BLaER1 (cell line): ENCODE results near the gene PLK5.
A peak's percentile ranks its signal among the peaks of the same experiment; 100 is the strongest.
"Not testable (repeated sequence)": the region's sequence is repeated elsewhere in the genome, so short reads cannot be mapped to it uniquely, and the experiment has no call there.

Source experiments
- H3K27ac ChIP-seq: shearing (Covaris generic); formaldehyde crosslinking; 2 replicates; pipeline ENCODE4 v1.8.1; 2022
- H3K27me3 ChIP-seq: shearing (Covaris generic); formaldehyde crosslinking; 2 replicates; pipeline ENCODE4 v1.8.1; 2022
- H3K36me3 ChIP-seq: shearing (Covaris generic); formaldehyde crosslinking; 2 replicates; pipeline ENCODE4 v1.8.1; 2022
- H3K4me1 ChIP-seq: shearing (Covaris generic); formaldehyde crosslinking; 2 replicates; pipeline ENCODE4 v1.8.1; 2022
- H3K4me2 ChIP-seq: shearing (Covaris generic); formaldehyde crosslinking; 2 replicates; pipeline ENCODE4 v1.8.1; 2022
- H3K4me3 ChIP-seq: shearing (Covaris generic); formaldehyde crosslinking; 2 replicates; pipeline ENCODE4 v1.8.1; 2022
- H3K9ac ChIP-seq: shearing (Covaris generic); formaldehyde crosslinking; 2 replicates; pipeline ENCODE4 v1.8.1; 2022
- H3K9me3 ChIP-seq: shearing (Covaris generic); formaldehyde crosslinking; 2 replicates; pipeline ENCODE4 v1.8.1; 2022
- H4K20me1 ChIP-seq: shearing (Covaris generic); formaldehyde crosslinking; 2 replicates; pipeline ENCODE4 v1.8.1; 2022
- Cebpa-rat ChIP-seq: shearing (Covaris generic); IDR thresholded peaks from 2 replicates; pipeline ENCODE4 v1.8.1; 2022

The PLK5 gene

GRCh38 chr19:1497578-1498235, 26.2 kb upstream of the PLK5 start:
- Histone ChIP-seq H3K27me3 (peaks cover 6% of the 10 kb centered on the region), H3K9me3 (peaks cover 7% of the 10 kb centered on the region; the same call in 1 of the 2 replicates), H3K9ac (peak overlapping the region; percentile 18; the same call in 1 of the 2 replicates), H3K36me3 (no peaks in the 10 kb centered on the region), H3K4me3 (no peak overlapping the region; the same call in 1 of the 2 replicates), H3K4me1 (peaks cover 36% of the 10 kb centered on the region), H3K4me2 (peak overlapping the region; percentile 81), H4K20me1 (peaks cover 8% of the 10 kb centered on the region; the same call in 1 of the 2 replicates), H3K27ac (peak overlapping the region; percentile 29; the same call in 1 of the 2 replicates)
- no peak for TF ChIP-seq Cebpa-rat

- Histone ChIP-seq H3K4me1 (peaks cover 51% of the 10 kb centered on the region), H3K4me2 (peak overlapping the region; percentile 28), H3K27me3 (peaks cover 22% of the 10 kb centered on the region)
- not testable (repeated sequence) for H3K9me3 ChIP-seq, H4K20me1 ChIP-seq, H3K4me3 ChIP-seq, H3K36me3 ChIP-seq, H3K27ac ChIP-seq, H3K9ac ChIP-seq
These were observed 24.6 kb upstream of the PLK5 start for GRCh38 chr19:1499231-1499630.

GRCh38 chr19:1501200-1501595, 22.7 kb upstream of the PLK5 start:
- TF ChIP-seq Cebpa-rat = no peak
- Histone ChIP-seq H3K4me2 (peak overlapping the region; percentile 43), H3K9me3 (peaks cover 7% of the 10 kb centered on the region; the same call in 1 of the 2 replicates), H3K27me3 (peaks cover 28% of the 10 kb centered on the region), H3K9ac (no peak overlapping the region), H3K4me1 (peaks cover 49% of the 10 kb centered on the region), H3K27ac (no peak overlapping the region), H4K20me1 (no peaks in the 10 kb centered on the region), H3K36me3 (no peaks in the 10 kb centered on the region), H3K4me3 (no peak overlapping the region)

GRCh38 chr19:1502433-1503088, 21.3 kb upstream of the PLK5 start:
- H3K9ac ChIP-seq = no peak overlapping the region
- no peaks in the 10 kb centered on the region for H3K36me3 ChIP-seq
- H3K27ac ChIP-seq = no peak overlapping the region
- no peak overlapping the region for H3K4me2 ChIP-seq
- peaks cover 45% of the 10 kb centered on the region for H3K4me1 ChIP-seq
- no peak overlapping the region for H3K4me3 ChIP-seq
- H4K20me1 ChIP-seq = no peaks in the 10 kb centered on the region
- TF ChIP-seq Cebpa-rat = no peak
- H3K9me3 ChIP-seq = peaks cover 7% of the 10 kb centered on the region; the same call in 1 of the 2 replicates
- H3K27me3 ChIP-seq = peaks cover 28% of the 10 kb centered on the region

GRCh38 chr19:1503089-1503924, 20.6 kb upstream of the PLK5 start:
- Histone ChIP-seq H3K4me1 (peaks cover 38% of the 10 kb centered on the region), H3K27me3 (peaks cover 28% of the 10 kb centered on the region), H3K9me3 (peaks cover 7% of the 10 kb centered on the region; the same call in 1 of the 2 replicates), H3K36me3 (no peaks in the 10 kb centered on the region), H3K9ac (no peak overlapping the region), H3K27ac (no peak overlapping the region), H4K20me1 (no peaks in the 10 kb centered on the region), H3K4me2 (peak overlapping the region; percentile 57), H3K4me3 (no peak overlapping the region)
- TF ChIP-seq Cebpa-rat = no peak

GRCh38 chr19:1503925-1504773, 19.7 kb upstream of the PLK5 start:
- Histone ChIP-seq H3K4me3 (no peak overlapping the region), H3K9me3 (peaks cover 7% of the 10 kb centered on the region; the same call in 1 of the 2 replicates), H3K27me3 (peaks cover 28% of the 10 kb centered on the region), H3K36me3 (no peaks in the 10 kb centered on the region), H4K20me1 (peaks cover 8% of the 10 kb centered on the region; the same call in 1 of the 2 replicates), H3K9ac (no peak overlapping the region), H3K4me2 (peak overlapping the region; percentile 57), H3K4me1 (peaks cover 44% of the 10 kb centered on the region), H3K27ac (no peak overlapping the region)
- TF ChIP-seq Cebpa-rat = no peak

GRCh38 chr19:1505012-1505411, 18.9 kb upstream of the PLK5 start:
- no peaks in the 10 kb centered on the region for H3K36me3 ChIP-seq
- H3K9me3 ChIP-seq = peaks cover 3% of the 10 kb centered on the region; the same call in 1 of the 2 replicates
- no peak overlapping the region for H3K4me3 ChIP-seq
- no peak for TF ChIP-seq Cebpa-rat
- peaks cover 53% of the 10 kb centered on the region for H3K4me1 ChIP-seq
- H3K4me2 ChIP-seq = no peak overlapping the region
- H3K27ac ChIP-seq = no peak overlapping the region
- H3K9ac ChIP-seq = no peak overlapping the region
- peaks cover 32% of the 10 kb centered on the region for H3K27me3 ChIP-seq
- H4K20me1 ChIP-seq = peaks cover 13% of the 10 kb centered on the region

GRCh38 chr19:1505991-1506881, 17.6 kb upstream of the PLK5 start:
- Histone ChIP-seq H3K27me3 (peaks cover 44% of the 10 kb centered on the region), H3K9ac (no peak overlapping the region), H3K4me3 (no peak overlapping the region), H3K4me1 (peaks cover 58% of the 10 kb centered on the region), H3K36me3 (no peaks in the 10 kb centered on the region), H3K27ac (no peak overlapping the region), H3K4me2 (peak overlapping the region; percentile 89), H3K9me3 (no peaks in the 10 kb centered on the region), H4K20me1 (peaks cover 22% of the 10 kb centered on the region)
- no peak for TF ChIP-seq Cebpa-rat
